Measurements from ENCODE around the gene MGAT4C.

GRCh38 chr12:85975716-85976115 lies 280.5 kb downstream of the MGAT4C start:
- TF ChIP-seq, protein P1, sequence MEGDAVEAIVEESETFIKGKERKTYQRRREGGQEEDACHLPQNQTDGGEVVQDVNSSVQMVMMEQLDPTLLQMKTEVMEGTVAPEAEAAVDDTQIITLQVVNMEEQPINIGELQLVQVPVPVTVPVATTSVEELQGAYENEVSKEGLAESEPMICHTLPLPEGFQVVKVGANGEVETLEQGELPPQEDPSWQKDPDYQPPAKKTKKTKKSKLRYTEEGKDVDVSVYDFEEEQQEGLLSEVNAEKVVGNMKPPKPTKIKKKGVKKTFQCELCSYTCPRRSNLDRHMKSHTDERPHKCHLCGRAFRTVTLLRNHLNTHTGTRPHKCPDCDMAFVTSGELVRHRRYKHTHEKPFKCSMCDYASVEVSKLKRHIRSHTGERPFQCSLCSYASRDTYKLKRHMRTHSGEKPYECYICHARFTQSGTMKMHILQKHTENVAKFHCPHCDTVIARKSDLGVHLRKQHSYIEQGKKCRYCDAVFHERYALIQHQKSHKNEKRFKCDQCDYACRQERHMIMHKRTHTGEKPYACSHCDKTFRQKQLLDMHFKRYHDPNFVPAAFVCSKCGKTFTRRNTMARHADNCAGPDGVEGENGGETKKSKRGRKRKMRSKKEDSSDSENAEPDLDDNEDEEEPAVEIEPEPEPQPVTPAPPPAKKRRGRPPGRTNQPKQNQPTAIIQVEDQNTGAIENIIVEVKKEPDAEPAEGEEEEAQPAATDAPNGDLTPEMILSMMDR (IDR thresholded peaks at IDR 0.05): no peak
- TF ChIP-seq POLR2A (IDR thresholded peaks at IDR 0.05): no peak
